Mesenchymal stem cell (in vitro differentiated cells and primary cell): ENCODE results near the gene SRRM4.

Experiments used
- DNase-seq: peaks from one replicate; pipeline ENCODE4 v3.0.0-alpha.2; 2013
- H2AFZ ChIP-seq: one replicate; pipeline ENCODE4 v1.6.1; 2013; ENCODE audit warnings: low read depth, mild to moderate bottlenecking, control low read depth, inconsistent platforms, low read length, moderate library complexity
- H2AK5ac ChIP-seq: 2 replicates; pipeline ENCODE4 v1.6.1; 2013; ENCODE audit warnings: low read length, moderate library complexity, mild to moderate bottlenecking, inconsistent platforms; ENCODE audit not compliant: severe bottlenecking
- H2BK120ac ChIP-seq: one replicate; pipeline ENCODE4 v1.6.1; 2013; ENCODE audit warnings: low read depth, mild to moderate bottlenecking, inconsistent platforms, low read length, moderate library complexity
- H2BK12ac ChIP-seq, 2 experiments: one replicate each; pipeline ENCODE4 v1.6.1; 2013; ENCODE audit warnings: inconsistent platforms in 2 of 2, low read length in 2 of 2, mild to moderate bottlenecking in 2 of 2, moderate library complexity in 2 of 2, control low read depth in 1 of 2
- H2BK15ac ChIP-seq: one replicate; pipeline ENCODE4 v1.6.1; 2013; ENCODE audit warnings: mild to moderate bottlenecking, low read depth, inconsistent platforms; ENCODE audit not compliant: poor library complexity, severe bottlenecking
- H2BK5ac ChIP-seq: 2 replicates; pipeline ENCODE4 v1.6.1; 2013; ENCODE audit warnings: low read depth, mild to moderate bottlenecking, low read length, control low read depth, inconsistent platforms; ENCODE audit not compliant: poor library complexity, severe bottlenecking
- H3K14ac ChIP-seq, 2 experiments: one replicate each; pipeline ENCODE4 v1.6.1; 2013; ENCODE audit warnings: inconsistent platforms in 2 of 2, low read length in 2 of 2, control low read depth in 1 of 2, mild to moderate bottlenecking in 1 of 2, moderate library complexity in 1 of 2
- H3K18ac ChIP-seq, 2 experiments: one replicate each; pipeline ENCODE4 v1.6.1; 2013; ENCODE audit warnings: inconsistent platforms in 2 of 2, low read length in 2 of 2, control low read depth in 1 of 2, low read depth in 1 of 2, mild to moderate bottlenecking in 1 of 2
- H3K23ac ChIP-seq, 2 experiments: one replicate each; pipeline ENCODE4 v1.6.1; 2013; ENCODE audit warnings: inconsistent platforms in 2 of 2, low read length in 2 of 2, mild to moderate bottlenecking in 2 of 2, moderate library complexity in 2 of 2, control low read depth in 1 of 2
- H3K27ac ChIP-seq: 2 replicates; pipeline ENCODE4 v1.5.1; 2013; ENCODE audit warnings: mild to moderate bottlenecking, moderate library complexity, low read length, control low read depth, inconsistent platforms; ENCODE audit not compliant: poor library complexity, severe bottlenecking
- H3K27me3 ChIP-seq, 2 experiments: 2 replicates each; pipeline versions ENCODE4 v1.6.1 to v1.7.0; 2013; ENCODE audit warnings: low read length in 2 of 2, mild to moderate bottlenecking in 2 of 2, moderate library complexity in 2 of 2, control low read depth in 1 of 2, inconsistent platforms in 1 of 2; ENCODE audit not compliant: control insufficient read depth in 1 of 2, insufficient read depth in 1 of 2
- H3K36me3 ChIP-seq, 2 experiments: 2 replicates each; pipeline versions ENCODE4 v1.6.1 to v1.7.0; 2013; ENCODE audit warnings: low read length in 2 of 2, control low read depth in 1 of 2, inconsistent platforms in 1 of 2, low read depth in 1 of 2, mild to moderate bottlenecking in 1 of 2; ENCODE audit not compliant: insufficient read depth in 2 of 2, control insufficient read depth in 1 of 2
- H3K4ac ChIP-seq, 2 experiments: one replicate each; pipeline ENCODE4 v1.6.1; 2013; ENCODE audit warnings: inconsistent platforms in 2 of 2, low read length in 2 of 2, mild to moderate bottlenecking in 2 of 2, moderate library complexity in 2 of 2, control low read depth in 1 of 2, low read depth in 1 of 2
- H3K4me1 ChIP-seq: 2 replicates; pipeline ENCODE4 v1.6.1; 2013; ENCODE audit warnings: low read depth, low read length, control low read depth; ENCODE audit not compliant: control insufficient read depth, insufficient read depth
- H3K4me2 ChIP-seq: 2 replicates; pipeline ENCODE4 v1.6.1; 2013; ENCODE audit warnings: low read length, mild to moderate bottlenecking, inconsistent platforms; ENCODE audit not compliant: poor library complexity, severe bottlenecking
- H3K4me3 ChIP-seq, 2 experiments: 2 replicates each; pipeline versions ENCODE4 v1.5.1 to v1.7.0; 2013; ENCODE audit warnings: low read length in 2 of 2, mild to moderate bottlenecking in 2 of 2, control low read depth in 1 of 2, low read depth in 1 of 2; ENCODE audit not compliant: insufficient read depth in 1 of 2
- H3K79me1 ChIP-seq: replicated peaks from 2 replicates; pipeline ENCODE4 v1.6.1; 2013; ENCODE audit warnings: mild to moderate bottlenecking, control low read depth, low read length, inconsistent platforms; ENCODE audit not compliant: poor library complexity, severe bottlenecking
- H3K9ac ChIP-seq: 2 replicates; pipeline ENCODE4 v1.7.0; 2013; ENCODE audit warnings: mild to moderate bottlenecking, low read length, moderate library complexity
- H3K9me3 ChIP-seq: 2 replicates; pipeline ENCODE4 v1.7.0; 2013; ENCODE audit warnings: mild to moderate bottlenecking, low read length; ENCODE audit not compliant: control insufficient read depth
- H4K8ac ChIP-seq: one replicate; pipeline ENCODE4 v1.6.1; 2013; ENCODE audit warnings: inconsistent platforms, mild to moderate bottlenecking, low read length, moderate library complexity
- H4K91ac ChIP-seq: one replicate; pipeline ENCODE4 v1.6.1; 2013; ENCODE audit warnings: mild to moderate bottlenecking, low read length, inconsistent platforms
- WGBS: methylation state at CpG from one replicate; pipeline ENCODE4 v1.1.7; 2013; ENCODE audit warnings: mixed read lengths; 5-methylcytosine and 5-hydroxymethylcytosine counted together

SRRM4 gene

GRCh38 chr12:119154435-119154818, 173.1 kb downstream of the SRRM4 start:
- no peaks in the 10 kb centered on the region for H3K79me1 ChIP-seq
- WGBS, result 33% methylated on average over 6 of the region's 11 CpGs
- no peak overlapping the region for H3K9ac ChIP-seq
- no peak overlapping the region for H4K91ac ChIP-seq
- peaks cover 0 to 10% of the 10 kb centered on the region in 2 experiments for H3K27me3 ChIP-seq
- peaks cover 2% of the 10 kb centered on the region for H3K4me1 ChIP-seq
- no peaks in the 10 kb centered on the region for H3K36me3 ChIP-seq
- no peak overlapping the region for H3K27ac ChIP-seq
- H3K4me2 ChIP-seq, result no peak overlapping the region
- DNase-seq, result peak; percentile 33
- H3K18ac ChIP-seq, result peak overlapping the region in 1 of 2 experiments; percentile 42
- no peak overlapping the region for H2AK5ac ChIP-seq
- peaks cover 10% of the 10 kb centered on the region for H3K9me3 ChIP-seq
- H2BK5ac ChIP-seq, result no peak overlapping the region
- no peak overlapping the region for H3K14ac ChIP-seq
- no peak overlapping the region for H2AFZ ChIP-seq
- H2BK120ac ChIP-seq, result no peak overlapping the region
- H2BK12ac ChIP-seq, result no peak overlapping the region
- H2BK15ac ChIP-seq, result no peak overlapping the region
- H3K23ac ChIP-seq, result no peak overlapping the region
- no peak overlapping the region for H3K4ac ChIP-seq
- H3K4me3 ChIP-seq, result no peak overlapping the region
- peak overlapping the region; percentile 32 for H4K8ac ChIP-seq

- Histone ChIP-seq H2BK5ac (no peak overlapping the region), H3K79me1 (no peaks in the 10 kb centered on the region), H3K9me3 (peaks cover 3% of the 10 kb centered on the region), H3K4me3 (no peak overlapping the region), H3K4me1 (peaks cover 2% of the 10 kb centered on the region), H3K9ac (no peak overlapping the region), H3K36me3 (no peaks in the 10 kb centered on the region), H3K27ac (no peak overlapping the region), H3K4me2 (no peak overlapping the region), H2AFZ (no peak overlapping the region), H3K27me3 (peaks cover 0 to 14% of the 10 kb centered on the region in 2 experiments), H2BK120ac (no peak overlapping the region), H4K8ac (no peak overlapping the region), H2BK12ac (no peak overlapping the region), H2AK5ac (no peak overlapping the region), H3K4ac (no peak overlapping the region), H3K14ac (no peak overlapping the region), H2BK15ac (no peak overlapping the region), H4K91ac (no peak overlapping the region), H3K23ac (no peak overlapping the region), H3K18ac (no peak overlapping the region)
- 85% methylated on average over 28 of the region's 35 CpGs for WGBS
- DNase-seq, result no peak
Measured at GRCh38 chr12:119156401-119157044, 175.2 kb downstream of the SRRM4 start.

GRCh38 chr12:119157528-119157927, 176.2 kb downstream of the SRRM4 start:
- H3K4ac ChIP-seq, result no peak overlapping the region
- no peak overlapping the region for H4K91ac ChIP-seq
- H3K9me3 ChIP-seq, result no peaks in the 10 kb centered on the region
- no peak for DNase-seq
- H3K4me2 ChIP-seq, result no peak overlapping the region
- H2BK120ac ChIP-seq, result no peak overlapping the region
- no peak overlapping the region for H4K8ac ChIP-seq
- WGBS, result 87% methylated on average over 6 of the region's 6 CpGs
- H3K18ac ChIP-seq, result no peak overlapping the region
- H3K4me1 ChIP-seq, result peaks cover 2% of the 10 kb centered on the region
- no peak overlapping the region for H3K14ac ChIP-seq
- no peak overlapping the region for H3K27ac ChIP-seq
- no peak overlapping the region for H3K23ac ChIP-seq
- no peak overlapping the region for H2BK15ac ChIP-seq
- H3K4me3 ChIP-seq, result no peak overlapping the region
- H3K9ac ChIP-seq, result no peak overlapping the region
- no peak overlapping the region for H2BK5ac ChIP-seq
- H3K27me3 ChIP-seq, result peaks cover 0 to 18% of the 10 kb centered on the region in 2 experiments
- no peak overlapping the region for H2BK12ac ChIP-seq
- H3K36me3 ChIP-seq, result no peaks in the 10 kb centered on the region
- H2AK5ac ChIP-seq, result no peak overlapping the region
- no peaks in the 10 kb centered on the region for H3K79me1 ChIP-seq
- H2AFZ ChIP-seq, result no peak overlapping the region

- Histone ChIP-seq H2BK120ac (no peak overlapping the region), H3K4ac (no peak overlapping the region), H3K14ac (no peak overlapping the region), H2BK5ac (no peak overlapping the region), H3K27me3 (peaks cover 0 to 21% of the 10 kb centered on the region in 2 experiments), H3K79me1 (no peaks in the 10 kb centered on the region), H3K4me1 (peaks cover 2% of the 10 kb centered on the region), H2AFZ (no peak overlapping the region), H4K8ac (no peak overlapping the region), H3K4me3 (no peak overlapping the region), H3K9me3 (no peaks in the 10 kb centered on the region), H3K36me3 (no peaks in the 10 kb centered on the region), H2BK12ac (no peak overlapping the region), H3K18ac (no peak overlapping the region), H3K27ac (no peak overlapping the region), H3K4me2 (no peak overlapping the region), H2BK15ac (no peak overlapping the region), H4K91ac (no peak overlapping the region), H3K23ac (no peak overlapping the region), H3K9ac (no peak overlapping the region), H2AK5ac (no peak overlapping the region)
- 94% methylated on average over 3 of the region's 7 CpGs for WGBS
- DNase-seq, result no peak
Measured at GRCh38 chr12:119157978-119158377, 176.6 kb downstream of the SRRM4 start.
